Neuronal stem cell (in vitro differentiated cells): ENCODE data around the gene IGSF11.

Source experiments
- DNase-seq: peaks from one replicate; pipeline ENCODE4 v3.0.0-alpha.2; 2013; ENCODE audit warnings: low spot score
- H2AFZ ChIP-seq: one replicate; pipeline ENCODE4 v1.6.1; 2013; ENCODE audit warnings: mild to moderate bottlenecking, low read length, inconsistent platforms
- H2AK5ac ChIP-seq: 2 replicates; pipeline ENCODE4 v1.6.1; 2013; ENCODE audit warnings: low read depth, mild to moderate bottlenecking, inconsistent platforms, low read length, moderate library complexity, mixed read lengths
- H2BK120ac ChIP-seq: 2 replicates; pipeline ENCODE4 v1.6.1; 2013; ENCODE audit warnings: low read depth, mild to moderate bottlenecking, inconsistent platforms, low read length, moderate library complexity, mixed read lengths
- H2BK12ac ChIP-seq: one replicate; pipeline ENCODE4 v1.6.1; 2013; ENCODE audit warnings: low read length, inconsistent platforms
- H2BK15ac ChIP-seq: 2 replicates; pipeline ENCODE4 v1.6.1; 2013; ENCODE audit warnings: mild to moderate bottlenecking, low read length, inconsistent platforms, mixed read lengths
- H2BK5ac ChIP-seq: one replicate; pipeline ENCODE4 v1.6.1; 2013; ENCODE audit warnings: inconsistent platforms, mild to moderate bottlenecking, low read length, moderate library complexity
- H3K14ac ChIP-seq: one replicate; pipeline ENCODE4 v1.6.1; 2013; ENCODE audit warnings: low read length, inconsistent platforms
- H3K18ac ChIP-seq: 2 replicates; pipeline ENCODE4 v1.6.1; 2013; ENCODE audit warnings: low read length, inconsistent platforms
- H3K23ac ChIP-seq: 2 replicates; pipeline ENCODE4 v1.6.1; 2013; ENCODE audit warnings: low read depth, mild to moderate bottlenecking, mixed read lengths, low read length, inconsistent platforms; ENCODE audit not compliant: poor library complexity
- H3K27ac ChIP-seq: replicated peaks from 3 replicates; pipeline ENCODE4 v1.5.1; 2013; ENCODE audit warnings: low read length, inconsistent platforms
- H3K27me3 ChIP-seq, 3 experiments: 2 replicates each; pipeline ENCODE4 v1.6.1; 2013; ENCODE audit warnings: low read length in 3 of 3, mild to moderate bottlenecking in 2 of 3, inconsistent platforms in 1 of 3, low read depth in 1 of 3, mixed read lengths in 1 of 3, moderate library complexity in 1 of 3; ENCODE audit not compliant: control insufficient read depth in 3 of 3, insufficient read depth in 3 of 3
- H3K36me3 ChIP-seq, 2 donors: replicated peaks in 1 of 2; 2 replicates each; pipeline ENCODE4 v1.6.1; 2013; ENCODE audit warnings: low read length in 2 of 2; ENCODE audit not compliant: control insufficient read depth in 2 of 2, insufficient read depth in 2 of 2
- H3K4ac ChIP-seq: 2 replicates; pipeline ENCODE4 v1.6.1; 2013; ENCODE audit warnings: inconsistent platforms, mild to moderate bottlenecking, low read length, moderate library complexity
- H3K4me1 ChIP-seq, 2 donors: 1 replicate in 1 of 2; 2 replicates in 1 of 2; pipeline ENCODE4 v1.6.1; 2013; ENCODE audit warnings: low read length in 2 of 2, low read depth in 1 of 2; ENCODE audit not compliant: control insufficient read depth in 2 of 2, insufficient read depth in 1 of 2
- H3K4me2 ChIP-seq: one replicate; pipeline ENCODE4 v1.6.1; 2013; ENCODE audit warnings: mild to moderate bottlenecking, low read length, inconsistent platforms; ENCODE audit not compliant: insufficient read depth, poor library complexity, severe bottlenecking
- H3K4me3 ChIP-seq, 2 donors: 2 replicates each; pipeline ENCODE4 v1.5.1; 2013; ENCODE audit warnings: low read length in 2 of 2, mild to moderate bottlenecking in 2 of 2, inconsistent platforms in 1 of 2, moderate library complexity in 1 of 2
- H3K79me1 ChIP-seq: one replicate; pipeline ENCODE4 v1.6.1; 2013; ENCODE audit warnings: low read depth, mild to moderate bottlenecking, inconsistent platforms, low read length, moderate library complexity
- H3K9ac ChIP-seq: one replicate; pipeline ENCODE4 v1.6.1; 2013; ENCODE audit warnings: mild to moderate bottlenecking, low read depth, low read length, inconsistent platforms; ENCODE audit not compliant: poor library complexity
- H3K9me3 ChIP-seq, 2 donors: replicated peaks in 1 of 2; 2 replicates each; pipeline versions ENCODE3 to v1.6.1; 2013; ENCODE audit warnings: low read length in 2 of 2, mild to moderate bottlenecking in 2 of 2, inconsistent platforms in 1 of 2, low read depth in 1 of 2, mixed read lengths in 1 of 2, moderate library complexity in 1 of 2; ENCODE audit not compliant: control insufficient read depth in 2 of 2, insufficient read depth in 1 of 2
- H4K8ac ChIP-seq: one replicate; pipeline ENCODE4 v1.6.1; 2013; ENCODE audit warnings: low read depth, mild to moderate bottlenecking, inconsistent platforms, low read length, moderate library complexity
- H4K91ac ChIP-seq: one replicate; pipeline ENCODE4 v1.6.1; 2013; ENCODE audit warnings: low read length, low read depth, mild to moderate bottlenecking, inconsistent platforms; ENCODE audit not compliant: poor library complexity
- WGBS, 2 donors: extraction: QIAGEN DNeasy Blood & Tissue Kit; methylation state at CpG; one replicate each; pipeline ENCODE4 v1.1.7; 2013; ENCODE audit warnings: missing lambda C conversion rate in 2 of 2, mixed read lengths in 1 of 2; ENCODE audit not compliant: insufficient read length in 2 of 2, insufficient replicate concordance in 1 of 2; ENCODE audit errors: extremely low coverage in 2 of 2; 5-methylcytosine and 5-hydroxymethylcytosine counted together

The IGSF11 gene

DNA sequence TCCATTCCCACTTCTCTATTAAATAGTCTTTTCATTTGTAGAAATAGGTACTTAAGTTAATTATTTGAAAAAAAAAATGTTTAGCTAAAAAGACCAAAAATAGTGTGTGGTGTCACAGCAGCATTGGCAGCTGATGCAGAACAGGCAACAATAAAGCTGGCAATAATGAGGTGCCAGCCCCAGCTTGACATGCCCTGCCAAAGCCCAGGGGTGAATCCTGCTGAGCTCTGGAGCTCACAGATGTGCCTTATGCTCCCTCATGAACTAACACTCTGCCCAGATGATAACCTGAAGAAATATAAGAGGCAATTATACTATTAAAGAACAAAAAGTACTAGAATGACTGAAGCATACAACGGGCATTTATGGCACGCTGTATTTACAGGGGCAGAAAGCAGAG, 63.8 kb downstream of the IGSF11 start:
- Histone ChIP-seq H3K27ac (no peak overlapping the region), H3K4me2 (no peak overlapping the region), H2BK15ac (no peak overlapping the region), H3K9ac (no peak overlapping the region), H3K27me3 (no peaks in the 10 kb centered on the region), H3K4ac (no peak overlapping the region), H3K9me3 (no peaks in the 10 kb centered on the region), H3K4me1 (peaks cover 0 to 10% of the 10 kb centered on the region in 2 donors), H3K4me3 (no peak overlapping the region), H3K36me3 (no peaks in the 10 kb centered on the region), H3K14ac (no peak overlapping the region), H2AK5ac (no peak overlapping the region), H2BK120ac (no peak overlapping the region), H2BK5ac (no peak overlapping the region), H3K23ac (no peak overlapping the region), H3K18ac (no peak overlapping the region), H2AFZ (no peak overlapping the region), H4K91ac (no peak overlapping the region), H4K8ac (no peak overlapping the region), H3K79me1 (no peaks in the 10 kb centered on the region), H2BK12ac (no peak overlapping the region)
- no CpG with 5 or more reads among the region's 2 CpGs for WGBS, 2 donors
- DNase-seq, result no peak

DNA sequence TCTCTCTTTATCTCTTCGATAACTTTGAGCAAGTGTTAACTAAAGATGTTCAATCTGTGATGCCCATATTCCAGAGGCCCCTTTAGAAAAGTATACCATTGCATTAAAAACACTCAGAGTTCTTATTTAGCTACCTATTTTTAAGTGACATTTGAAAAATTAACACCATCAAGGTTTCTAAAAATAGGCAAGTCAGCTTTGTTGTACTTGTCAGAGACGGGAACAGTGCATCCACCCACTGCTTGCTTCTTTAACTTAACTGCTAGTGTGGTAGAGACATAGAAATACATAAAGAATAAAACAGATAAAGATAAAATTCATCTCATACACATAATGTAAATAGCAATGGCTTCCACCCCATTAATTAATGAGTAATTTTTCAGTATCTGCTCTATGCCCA, 66.0 kb downstream of the IGSF11 start:
- H2AK5ac ChIP-seq, result no peak overlapping the region
- no peak overlapping the region for H2BK5ac ChIP-seq
- H3K4me1 ChIP-seq, result peaks cover 0 to 10% of the 10 kb centered on the region in 2 donors
- H4K8ac ChIP-seq, result no peak overlapping the region
- no peak overlapping the region for H2BK120ac ChIP-seq
- no peak overlapping the region for H3K27ac ChIP-seq
- H3K18ac ChIP-seq, result no peak overlapping the region
- no peak overlapping the region for H3K23ac ChIP-seq
- no peak overlapping the region for H3K4ac ChIP-seq
- no peak overlapping the region for H2BK15ac ChIP-seq
- DNase-seq, result no peak
- no peaks in the 10 kb centered on the region for H3K9me3 ChIP-seq
- no peak overlapping the region for H3K9ac ChIP-seq
- WGBS, 2 donors, result no CpG with 5 or more reads among the region's 2 CpGs
- H3K4me3 ChIP-seq, result no peak overlapping the region
- H3K79me1 ChIP-seq, result no peaks in the 10 kb centered on the region
- no peaks in the 10 kb centered on the region for H3K36me3 ChIP-seq
- no peak overlapping the region for H2AFZ ChIP-seq
- H4K91ac ChIP-seq, result no peak overlapping the region
- no peak overlapping the region for H3K4me2 ChIP-seq
- no peak overlapping the region for H2BK12ac ChIP-seq
- no peaks in the 10 kb centered on the region for H3K27me3 ChIP-seq
- no peak overlapping the region for H3K14ac ChIP-seq

DNA sequence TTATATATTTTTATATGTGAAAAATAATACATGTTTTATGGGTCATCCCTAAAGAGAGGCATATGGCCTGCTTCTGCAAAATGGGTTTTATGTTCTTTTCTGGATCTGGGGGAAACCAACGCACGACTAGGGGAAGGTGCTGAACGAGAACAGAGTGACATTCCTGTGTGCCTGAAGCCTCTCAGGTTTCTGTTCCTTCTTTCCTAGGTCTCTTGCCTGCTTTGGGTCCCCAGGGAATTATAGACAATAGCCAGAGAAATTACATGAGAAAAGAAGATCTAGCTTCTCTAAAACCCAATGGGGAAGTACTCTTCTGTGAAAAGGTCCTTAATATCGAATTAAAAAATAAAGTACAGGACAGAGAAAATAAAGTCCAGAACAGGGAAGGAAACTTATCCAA, 66.5 kb downstream of the IGSF11 start:
- WGBS, 2 donors, result no CpG with 5 or more reads among the region's 4 CpGs
- H2BK12ac ChIP-seq, result no peak overlapping the region

DNA sequence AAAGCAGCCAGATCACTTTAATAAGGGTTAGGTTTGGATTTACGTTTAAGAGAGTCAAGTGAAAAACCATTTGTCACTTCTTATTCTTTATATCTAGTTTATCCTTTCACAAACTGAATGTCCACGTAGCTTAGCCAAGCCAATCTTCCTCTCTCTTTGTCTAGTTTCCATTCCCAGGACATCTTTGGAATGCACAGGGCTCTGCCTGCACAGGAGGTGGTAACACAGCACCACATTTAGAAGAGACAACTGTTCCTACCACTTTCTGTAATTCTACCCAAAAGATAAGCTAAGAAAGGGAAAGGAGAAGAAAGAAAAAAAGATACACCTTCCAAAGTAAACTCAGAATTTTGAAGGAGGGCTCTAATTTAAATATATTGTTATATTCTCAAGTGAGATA, 67.9 kb downstream of the IGSF11 start:
- peaks cover 0 to 10% of the 10 kb centered on the region in 2 donors for H3K4me1 ChIP-seq
- no peak overlapping the region for H3K4me2 ChIP-seq
- no peak overlapping the region for H3K4ac ChIP-seq

More for the DNA sequence above, 66.5 kb downstream of the IGSF11 start:
- no peak overlapping the region for H2AFZ ChIP-seq
- no peaks in the 10 kb centered on the region for H3K36me3 ChIP-seq
- no peaks in the 10 kb centered on the region for H3K79me1 ChIP-seq
- H4K91ac ChIP-seq, result no peak overlapping the region
- DNase-seq, result no peak
- no peak overlapping the region for H3K27ac ChIP-seq
- H2BK15ac ChIP-seq, result no peak overlapping the region
- H2BK5ac ChIP-seq, result no peak overlapping the region
- no peak overlapping the region for H3K4me3 ChIP-seq
- no peaks in the 10 kb centered on the region for H3K9me3 ChIP-seq
- H3K4ac ChIP-seq, result no peak overlapping the region
- H3K14ac ChIP-seq, result no peak overlapping the region
- H3K4me1 ChIP-seq, result peaks cover 0 to 10% of the 10 kb centered on the region in 2 donors
- no peak overlapping the region for H3K4me2 ChIP-seq
- no peaks in the 10 kb centered on the region for H3K27me3 ChIP-seq
- H4K8ac ChIP-seq, result no peak overlapping the region
- H3K23ac ChIP-seq, result no peak overlapping the region
- H2BK120ac ChIP-seq, result no peak overlapping the region
- no peak overlapping the region for H3K9ac ChIP-seq
- H2AK5ac ChIP-seq, result no peak overlapping the region
- no peak overlapping the region for H3K18ac ChIP-seq

More for the DNA sequence above, 67.9 kb downstream of the IGSF11 start:
- Histone ChIP-seq H3K23ac (no peak overlapping the region), H4K8ac (no peak overlapping the region), H2AK5ac (no peak overlapping the region), H2BK5ac (no peak overlapping the region), H2AFZ (no peak overlapping the region), H2BK15ac (no peak overlapping the region), H2BK120ac (no peak overlapping the region), H3K4me3 (no peak overlapping the region), H3K36me3 (no peaks in the 10 kb centered on the region), H3K27ac (peak overlapping the region; percentile 13), H3K27me3 (no peaks in the 10 kb centered on the region), H3K79me1 (no peaks in the 10 kb centered on the region), H3K9ac (no peak overlapping the region), H3K14ac (no peak overlapping the region), H2BK12ac (no peak overlapping the region), H3K9me3 (no peaks in the 10 kb centered on the region), H4K91ac (no peak overlapping the region), H3K18ac (no peak overlapping the region)
- DNase-seq, result peak; percentile 18
- no CpG with 5 or more reads among the region's 2 CpGs for WGBS, 2 donors
